RWPE1 (cell line): ENCODE data around the gene LCN1.

Experiments used
- CTCF ChIA-PET: fragments of 350-600 bp; sonication (Branson Sonifier 250); formaldehyde crosslinking; extraction: SDS; loops from one replicate; lab custom pipeline; 2021; lab: Yijun Ruan, JAX
- POLR2A ChIA-PET: fragments of 400-600 bp; formaldehyde crosslinking; extraction: SDS; loops from one replicate; lab custom pipeline; 2020; ENCODE audit warnings: antibody characterized with exemption; ENCODE audit not compliant: low non-redundant PET; lab: Yijun Ruan, JAX
- DNase-seq: peaks from one replicate; pipeline ENCODE4 v3.0.0; 2012; ENCODE audit warnings: low spot score
- H3K27ac ChIP-seq: fragments of 450-650 bp; 2 replicates; pipeline ENCODE4 v1.5.1; 2017
- CTCF ChIP-seq: fragments of 450-650 bp; conservative IDR thresholded peaks from 2 replicates; pipeline ENCODE4 v1.5.1; 2017; ENCODE audit warnings: low read depth, mild to moderate bottlenecking

Gene LCN1

DNA sequence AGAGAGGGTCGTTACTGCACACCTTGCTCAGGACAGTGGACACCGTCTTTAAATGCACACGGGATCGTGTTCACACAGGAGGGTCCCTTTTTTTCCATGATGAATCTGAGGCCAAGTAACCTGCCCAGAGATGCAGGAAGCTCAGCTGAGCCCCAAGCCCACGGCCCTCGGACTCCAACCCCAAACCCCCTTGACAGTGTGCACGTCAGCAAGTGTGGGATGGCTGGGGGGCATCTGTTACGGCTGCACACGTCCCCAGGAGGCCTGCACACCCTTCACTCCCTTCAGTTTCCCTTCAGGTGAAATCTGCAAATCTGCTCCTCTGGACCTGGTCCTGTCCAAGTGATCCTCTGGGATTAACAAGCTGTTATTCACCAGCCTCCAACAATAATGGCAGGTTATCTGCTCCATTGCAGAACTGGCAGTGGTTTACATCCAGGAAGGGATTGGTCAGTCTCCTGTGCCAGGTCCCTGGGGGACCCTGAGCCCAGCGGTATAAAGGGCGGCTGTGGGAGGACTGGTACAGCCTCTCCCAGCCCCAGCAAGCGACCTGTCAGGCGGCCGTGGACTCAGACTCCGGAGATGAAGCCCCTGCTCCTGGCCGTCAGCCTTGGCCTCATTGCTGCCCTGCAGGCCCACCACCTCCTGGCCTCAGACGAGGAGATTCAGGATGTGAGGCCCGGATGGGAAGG lies at the start of gene LCN1:
Gene LCN1 (plus strand): TSS at position 525 of the 692 bp plus-strand sequence. CDS start 58 bp downstream, at position 583.
- POLR2A ChIA-PET: no interaction called here
- no peak for DNase-seq
- no peak within 1 kb of the TSS for H3K27ac ChIP-seq
- no peak for TF ChIP-seq CTCF
- CTCF ChIA-PET: no interaction called here

- no peak for DNase-seq
- no peak for TF ChIP-seq CTCF
- ChIA-PET CTCF (interaction anchor here (0.6 kb wide), 2 partner anchors 8 to 53 kb away, joined by 3 to 4 read pairs; no protein-coding TSS in a partner anchor), POLR2A (no interaction called here)
- H3K27ac ChIP-seq: no peak overlapping the region
Observed at GRCh38 chr9:135471791-135472640, 49.2 kb upstream of the LCN1 start.

DNA sequence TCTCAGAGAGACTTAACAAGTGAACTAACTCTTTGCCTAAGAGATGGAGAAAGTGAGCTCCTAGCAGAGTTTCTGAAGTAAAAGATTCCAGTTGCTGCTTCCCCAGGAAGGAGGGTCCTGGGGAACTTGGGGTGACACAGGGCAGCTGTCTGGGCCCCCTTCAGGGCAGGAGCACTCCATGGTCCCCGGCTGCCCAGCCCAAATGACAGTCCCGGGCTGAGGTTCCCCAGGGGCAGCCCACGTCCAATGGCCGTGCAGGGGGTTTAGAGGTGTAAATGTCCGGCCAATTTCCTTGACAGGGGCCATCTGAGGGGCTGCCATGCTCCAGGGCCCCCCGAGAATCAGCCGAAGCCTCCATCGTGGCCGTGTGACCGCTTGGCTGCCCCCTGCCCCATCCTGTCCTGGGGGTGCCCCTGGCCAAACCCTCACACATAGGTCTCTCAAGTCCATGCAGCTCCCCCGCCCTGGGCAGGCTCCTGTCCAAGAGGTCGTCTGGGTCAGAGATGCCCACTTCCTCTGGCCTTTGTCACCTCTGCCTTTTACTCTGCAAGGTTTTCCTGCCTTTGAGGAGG lies 47.2 kb upstream of the LCN1 start:
- DNase-seq: no peak
- no peak overlapping the region for H3K27ac ChIP-seq
- ChIA-PET POLR2A (no interaction called here), CTCF (interaction anchor here (0.7 kb wide), 1 partner anchor 8 kb away, joined by 3 read pairs; no protein-coding TSS in a partner anchor)
- TF ChIP-seq CTCF: no peak

DNA sequence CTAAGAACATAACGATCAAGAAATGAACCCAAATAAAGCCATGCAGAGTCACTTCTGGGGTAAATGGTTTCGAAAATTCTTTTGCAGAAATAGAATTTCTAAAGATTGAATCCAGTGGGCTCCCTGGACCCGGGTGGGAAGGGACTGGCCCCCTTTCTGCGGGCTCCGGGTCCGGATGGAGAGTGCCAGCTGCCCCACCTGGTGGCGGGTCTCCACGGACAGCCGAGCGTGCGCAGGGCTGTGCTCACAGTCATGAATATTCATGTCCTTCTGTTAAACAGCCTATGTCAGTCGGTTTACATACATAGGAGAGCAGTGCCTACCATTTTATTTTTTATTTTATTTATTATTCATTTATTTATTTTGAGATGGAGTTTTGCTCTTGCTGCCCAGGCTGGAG lies 46.3 kb upstream of the LCN1 start:
- CTCF ChIA-PET: interaction anchor here (0.6 to 0.8 kb wide), 3 partner anchors 9 to 360 kb away, joined by 3 to 12 read pairs (median 6); no protein-coding TSS in a partner anchor
- POLR2A ChIA-PET: no interaction called here
- no peak overlapping the region for H3K27ac ChIP-seq
- DNase-seq: peak; percentile 38
- no peak; the same call in 1 of the 2 replicates for TF ChIP-seq CTCF

DNA sequence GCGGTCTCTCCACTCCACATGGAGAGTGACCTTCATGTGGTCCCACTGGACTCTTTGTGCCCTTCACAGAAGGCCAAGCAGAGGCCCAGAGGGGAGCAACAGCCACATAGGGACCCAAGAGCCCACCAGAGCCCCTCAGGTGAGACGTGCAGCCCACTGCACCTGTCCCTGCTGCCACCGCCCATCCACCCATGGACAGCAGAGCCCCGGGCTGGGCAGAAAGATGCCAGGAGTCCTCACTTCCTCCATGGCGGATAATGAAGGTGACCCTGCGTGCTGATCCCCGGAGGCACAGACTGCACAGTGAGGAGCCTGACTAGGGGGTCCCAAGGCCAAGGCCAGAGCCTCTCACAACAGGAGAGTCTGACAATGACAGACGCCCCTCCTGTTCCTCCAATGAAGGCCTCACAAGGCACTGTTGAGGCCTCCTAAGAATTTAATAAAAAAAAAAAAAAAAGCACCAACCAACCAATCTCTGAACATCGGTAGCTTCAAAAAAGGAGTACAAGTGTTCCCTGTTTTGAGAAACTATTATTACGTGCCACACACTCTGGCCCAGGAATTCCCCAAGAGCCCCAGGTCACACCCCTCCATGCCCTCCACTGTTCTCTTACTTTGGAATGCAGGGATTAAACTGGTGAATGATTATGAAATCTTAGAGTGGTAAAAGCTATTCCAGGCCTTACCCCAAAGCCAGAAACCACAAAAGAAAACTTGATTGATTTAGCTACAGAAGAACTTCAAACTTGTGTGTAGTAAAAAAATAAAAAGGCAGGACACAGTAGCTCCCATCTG lies 44.5 kb upstream of the LCN1 start:
- CTCF ChIA-PET: interaction anchor here (0.6 to 0.7 kb wide), 4 partner anchors 39 to 1085 kb away, joined by 3 to 4 read pairs (median 3); no protein-coding TSS in a partner anchor
- DNase-seq: peak; percentile 65
- POLR2A ChIA-PET: interaction anchor here (0.7 kb wide), 1 partner anchor 1244 kb away, joined by 3 read pairs; no protein-coding TSS in a partner anchor
- peak overlapping the region; percentile 73 for H3K27ac ChIP-seq
- TF ChIP-seq CTCF: no peak
